Measurements from ENCODE around the gene KMT5B.

DNA sequence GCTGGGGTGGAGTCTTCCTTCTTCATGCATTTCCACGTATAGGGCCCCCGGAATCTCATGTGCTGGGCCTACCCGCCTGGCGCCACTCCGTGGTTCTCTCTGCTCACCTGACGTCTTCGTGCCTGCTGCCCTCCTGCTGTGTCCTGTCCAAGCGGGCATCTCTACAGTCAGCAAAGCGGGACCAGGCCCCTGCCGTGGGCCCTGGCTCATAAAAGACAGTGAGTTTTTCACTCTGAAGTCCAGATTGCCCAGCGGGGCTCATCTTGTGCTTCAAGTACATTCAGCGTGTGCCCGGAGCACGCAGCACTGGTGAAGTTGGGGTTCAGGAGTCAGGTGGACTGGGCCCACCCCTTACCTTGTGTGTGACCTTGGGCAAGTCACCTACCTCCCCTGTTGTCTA is 41.3 kb upstream of the KMT5B start:
- TF ChIP-seq, protein P1, sequence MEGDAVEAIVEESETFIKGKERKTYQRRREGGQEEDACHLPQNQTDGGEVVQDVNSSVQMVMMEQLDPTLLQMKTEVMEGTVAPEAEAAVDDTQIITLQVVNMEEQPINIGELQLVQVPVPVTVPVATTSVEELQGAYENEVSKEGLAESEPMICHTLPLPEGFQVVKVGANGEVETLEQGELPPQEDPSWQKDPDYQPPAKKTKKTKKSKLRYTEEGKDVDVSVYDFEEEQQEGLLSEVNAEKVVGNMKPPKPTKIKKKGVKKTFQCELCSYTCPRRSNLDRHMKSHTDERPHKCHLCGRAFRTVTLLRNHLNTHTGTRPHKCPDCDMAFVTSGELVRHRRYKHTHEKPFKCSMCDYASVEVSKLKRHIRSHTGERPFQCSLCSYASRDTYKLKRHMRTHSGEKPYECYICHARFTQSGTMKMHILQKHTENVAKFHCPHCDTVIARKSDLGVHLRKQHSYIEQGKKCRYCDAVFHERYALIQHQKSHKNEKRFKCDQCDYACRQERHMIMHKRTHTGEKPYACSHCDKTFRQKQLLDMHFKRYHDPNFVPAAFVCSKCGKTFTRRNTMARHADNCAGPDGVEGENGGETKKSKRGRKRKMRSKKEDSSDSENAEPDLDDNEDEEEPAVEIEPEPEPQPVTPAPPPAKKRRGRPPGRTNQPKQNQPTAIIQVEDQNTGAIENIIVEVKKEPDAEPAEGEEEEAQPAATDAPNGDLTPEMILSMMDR (conservative IDR thresholded peaks at IDR 0.05; ENCODE audit: low read depth, low read length) = no peak
- TF ChIP-seq, protein P2, sequence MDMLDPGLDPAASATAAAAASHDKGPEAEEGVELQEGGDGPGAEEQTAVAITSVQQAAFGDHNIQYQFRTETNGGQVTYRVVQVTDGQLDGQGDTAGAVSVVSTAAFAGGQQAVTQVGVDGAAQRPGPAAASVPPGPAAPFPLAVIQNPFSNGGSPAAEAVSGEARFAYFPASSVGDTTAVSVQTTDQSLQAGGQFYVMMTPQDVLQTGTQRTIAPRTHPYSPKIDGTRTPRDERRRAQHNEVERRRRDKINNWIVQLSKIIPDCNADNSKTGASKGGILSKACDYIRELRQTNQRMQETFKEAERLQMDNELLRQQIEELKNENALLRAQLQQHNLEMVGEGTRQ (IDR thresholded peaks at IDR 0.05; ENCODE audit: low read depth, low read length) = no peak
- TF ChIP-seq POLR2A (IDR thresholded peaks at IDR 0.05; ENCODE audit: low read depth, low read length) = no peak

Measured in IMR-90 (cell line).